Activated T-cell treated with anti-CD3 and anti-CD28 coated beads for 48 hours (primary cell): Measurements from ENCODE around the gene HMGCR.
"Not testable (repeated sequence)": the region's sequence is repeated elsewhere in the genome, so short reads cannot be mapped to it uniquely, and the experiment has no call there.

ENCODE experiments used
- DNase-seq: peaks from one replicate; pipeline ENCODE4 v3.0.0-alpha.2; 2020; ENCODE audit warnings: low read depth

Gene HMGCR

DNA sequence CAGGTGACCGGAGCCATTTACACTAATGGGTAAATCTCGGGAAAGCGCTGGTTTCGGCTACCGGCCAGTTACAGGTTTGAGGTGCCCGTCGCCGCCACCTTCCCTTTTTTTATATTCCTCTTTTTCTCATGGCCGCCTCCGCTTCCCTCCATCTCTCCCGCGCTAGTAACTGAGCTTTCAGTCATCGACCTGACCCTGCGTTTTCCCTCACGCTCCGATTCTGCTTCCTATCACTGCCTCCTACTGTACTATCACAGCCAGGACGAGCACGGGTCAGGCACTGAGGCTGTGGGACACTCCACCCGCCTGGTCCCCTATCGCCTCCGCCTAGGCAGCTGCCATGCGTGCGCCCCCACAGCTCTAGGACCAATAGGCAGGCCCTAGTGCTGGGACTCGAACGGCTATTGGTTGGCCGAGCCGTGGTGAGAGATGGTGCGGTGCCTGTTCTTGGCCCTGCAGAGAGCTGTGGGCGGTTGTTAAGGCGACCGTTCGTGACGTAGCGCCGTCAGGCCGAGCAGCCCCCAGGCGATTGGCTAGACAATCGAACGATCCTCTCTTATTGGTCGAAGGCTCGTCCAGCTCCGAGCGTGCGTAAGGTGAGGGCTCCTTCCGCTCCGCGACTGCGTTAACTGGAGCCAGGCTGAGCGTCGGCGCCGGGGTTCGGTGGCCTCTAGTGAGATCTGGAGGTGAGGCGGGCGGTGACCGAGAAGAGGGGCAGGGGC is at the start of gene HMGCR:
Gene HMGCR (plus strand): TSS at position 606 of the 722 bp plus-strand sequence. CDS start 5,386 bp downstream, outside the sequence.
- peak; percentile 94 for DNase-seq

DNA sequence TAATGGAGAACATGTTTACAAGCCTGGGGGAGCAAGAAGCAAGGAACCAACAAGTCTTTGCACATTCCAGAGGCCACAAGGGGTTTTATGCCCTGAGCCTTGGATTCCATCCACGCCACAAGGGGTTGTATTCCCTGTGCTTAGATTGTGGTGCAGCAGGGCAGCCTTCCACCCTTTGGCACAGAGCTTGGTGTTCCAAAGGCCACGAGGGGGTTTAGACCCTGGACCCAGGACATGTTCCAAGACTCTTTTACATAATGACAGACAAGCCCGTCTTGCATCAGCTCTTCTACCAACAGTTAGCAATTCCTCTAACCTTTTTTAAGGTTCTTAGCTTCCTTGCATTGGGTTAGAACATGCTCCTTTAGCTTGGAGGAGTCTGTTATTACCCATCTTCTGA is 45.2 kb upstream of the HMGCR start:
- DNase-seq: not testable (repeated sequence)

DNA sequence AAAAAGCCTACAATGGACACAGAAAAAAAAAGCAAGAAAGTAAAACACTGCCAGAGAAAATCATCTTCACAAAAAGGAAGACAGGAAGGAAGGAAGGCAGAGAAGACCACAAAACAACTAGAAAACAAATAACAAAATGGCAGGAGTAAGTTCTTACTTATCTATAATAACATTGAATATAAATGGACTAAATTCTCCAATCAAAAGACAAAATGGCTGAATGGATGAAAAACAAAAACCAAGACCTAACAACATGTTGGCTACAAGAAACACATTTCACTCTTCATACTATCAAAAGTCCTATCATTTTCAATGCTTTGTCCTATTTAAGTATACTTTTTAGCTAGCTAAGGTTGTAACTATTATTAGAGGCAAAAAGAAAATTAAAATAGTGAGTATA is 36.9 kb upstream of the HMGCR start:
- no peak for DNase-seq

DNA sequence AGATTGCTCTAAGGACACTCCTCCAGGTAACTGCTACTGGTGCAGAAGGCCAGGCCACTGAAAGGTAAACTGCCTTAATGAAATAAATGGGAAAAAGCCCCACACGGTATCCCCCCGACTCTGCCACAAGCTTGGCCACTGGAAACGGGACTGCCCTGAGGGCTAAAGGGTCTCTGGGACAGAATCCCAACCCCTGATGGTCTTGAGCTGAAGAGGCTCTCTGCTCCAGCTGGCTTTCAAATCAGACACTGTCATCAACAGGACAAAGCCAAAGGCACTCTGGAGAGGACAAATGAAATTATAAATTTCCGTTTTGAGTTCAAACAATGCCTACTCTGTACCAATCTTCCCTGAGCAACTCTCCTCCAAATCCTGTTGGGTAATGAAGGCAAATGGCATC is 33.6 kb upstream of the HMGCR start:
- no peak for DNase-seq

DNA sequence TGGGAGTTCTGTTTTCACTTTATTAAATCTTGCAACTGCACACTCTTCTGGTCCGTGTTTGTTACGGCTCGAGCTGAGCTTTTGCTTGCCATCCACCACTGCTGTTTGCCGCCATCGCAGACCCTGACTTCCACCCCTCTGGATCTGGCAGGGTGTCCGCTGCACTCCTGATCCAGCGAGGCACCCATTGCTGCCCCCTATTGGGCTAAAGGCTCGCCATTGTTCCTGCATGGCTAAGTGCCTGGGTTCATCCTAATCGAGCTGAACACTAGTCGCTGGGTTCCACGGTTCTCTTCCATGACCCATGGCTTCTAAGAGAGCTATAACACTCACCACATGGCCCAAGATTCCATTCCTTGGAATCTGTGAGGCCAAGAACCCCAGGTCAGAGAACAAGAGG is 32.5 kb upstream of the HMGCR start:
- DNase-seq: not testable (repeated sequence)

DNA sequence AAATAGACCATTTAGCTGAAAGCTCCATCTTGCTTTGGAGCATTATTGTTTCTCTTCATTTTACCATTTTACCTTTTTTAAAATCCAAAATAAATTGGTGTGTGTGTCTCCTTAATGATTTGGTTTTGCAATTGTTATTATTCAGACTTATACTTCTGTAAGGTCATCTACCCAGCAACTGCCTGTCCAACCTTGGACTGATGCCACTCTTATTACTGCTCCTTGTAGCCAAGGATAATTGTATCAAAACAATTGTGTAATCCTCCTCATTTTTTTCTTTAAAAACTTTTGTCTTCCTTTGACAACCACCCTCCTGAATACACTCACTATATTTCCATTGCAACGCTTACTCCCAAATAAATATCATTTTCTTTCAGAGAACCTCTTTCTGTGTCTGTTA is 30.3 kb upstream of the HMGCR start:
- DNase-seq: no peak

DNA sequence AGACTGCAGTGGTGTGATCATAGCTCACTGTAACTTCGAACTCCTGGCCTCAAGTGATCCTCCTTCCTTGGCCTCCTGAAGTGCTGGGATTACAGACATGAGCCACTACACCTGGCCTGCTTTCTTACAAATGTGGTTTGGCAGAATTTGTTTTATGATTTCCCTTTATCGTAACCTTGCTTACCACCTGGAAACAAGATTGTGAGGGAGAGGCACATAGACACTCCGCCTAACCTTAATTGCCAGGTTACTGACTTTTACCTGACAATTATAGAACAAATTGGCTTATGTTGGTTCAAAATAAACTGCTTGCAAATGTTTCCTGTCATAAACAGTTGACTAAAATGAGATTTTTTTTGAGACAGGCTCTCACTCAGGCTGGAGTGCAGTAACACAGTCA is 26.8 kb upstream of the HMGCR start:
- no peak for DNase-seq

DNA sequence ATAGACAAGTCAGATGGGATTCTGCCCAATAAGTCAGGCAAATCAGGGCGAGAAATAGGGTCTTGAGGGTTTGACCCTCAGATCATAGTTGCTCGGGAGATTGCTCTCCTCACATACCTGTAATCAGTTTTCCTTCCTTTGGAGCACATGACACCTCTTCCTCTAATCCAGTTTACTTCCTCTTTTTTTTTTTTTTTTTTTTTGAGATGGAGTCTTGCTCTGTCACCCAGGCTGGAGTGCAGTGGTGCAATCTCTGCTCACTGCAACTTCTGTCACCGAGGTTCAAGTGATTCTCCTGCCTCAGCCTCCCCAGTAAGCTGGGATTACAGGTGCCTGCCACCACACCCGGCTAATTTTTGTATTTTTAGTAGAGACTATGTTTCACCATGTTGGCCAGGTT is 17.9 kb upstream of the HMGCR start:
- DNase-seq: not testable (repeated sequence)

DNA sequence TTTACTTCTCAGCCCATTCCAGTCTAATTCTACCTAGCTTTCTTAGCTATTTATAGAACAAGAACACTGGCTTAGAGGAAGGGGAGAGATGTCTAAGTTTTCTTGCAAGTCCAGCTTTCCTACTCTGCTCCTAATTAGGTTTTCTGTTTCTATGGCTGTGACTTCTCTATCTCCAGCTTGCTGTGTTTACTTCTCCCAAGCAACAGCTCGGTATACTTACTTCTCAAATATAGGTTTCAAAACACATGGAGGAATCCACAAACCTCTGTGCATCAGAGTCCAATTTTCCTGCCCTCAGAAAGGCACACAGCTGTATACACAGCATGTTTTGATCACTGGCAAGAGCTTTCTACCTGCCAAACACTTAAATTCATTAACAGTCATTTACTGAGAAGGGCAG is 17.4 kb upstream of the HMGCR start:
- DNase-seq: no peak

DNA sequence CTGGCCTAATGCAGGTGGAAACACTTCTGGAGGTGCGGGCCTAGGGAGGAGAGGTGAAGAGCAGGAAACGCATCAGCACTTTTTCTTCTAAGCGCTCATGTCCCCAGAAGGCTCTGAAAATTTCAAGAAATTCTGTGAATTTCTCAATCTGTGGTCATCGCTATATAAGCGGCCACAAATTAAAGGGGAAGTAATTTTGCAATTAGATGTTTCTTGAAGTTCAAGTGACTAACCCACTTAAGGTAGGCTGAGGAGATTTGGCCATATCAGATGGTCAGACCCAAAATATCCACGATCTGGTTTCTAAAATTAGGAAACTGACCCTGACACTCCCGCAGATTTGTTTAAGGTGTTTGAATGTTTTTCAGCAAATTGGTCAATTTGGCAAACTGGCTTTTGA is 16.6 kb upstream of the HMGCR start:
- DNase-seq: no peak

DNA sequence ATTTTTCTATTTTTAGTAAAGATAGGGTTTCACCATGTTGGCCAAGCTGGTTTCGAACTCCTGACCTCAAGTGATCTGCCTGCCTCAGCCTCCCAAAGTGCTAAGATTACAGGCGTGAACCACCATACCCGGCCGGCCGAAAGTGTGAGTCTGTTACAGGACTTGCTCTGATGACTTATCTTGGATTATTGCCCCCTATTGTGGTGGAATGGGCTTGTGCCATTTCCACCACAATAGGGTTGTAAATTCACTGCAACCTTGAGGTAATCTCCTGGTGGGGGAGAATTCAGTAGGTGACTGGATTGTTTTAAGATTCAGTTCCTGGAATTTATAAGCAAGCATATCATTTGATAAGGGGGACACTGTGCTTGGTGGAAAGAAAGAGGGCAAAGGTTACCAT is 15.0 kb upstream of the HMGCR start:
- DNase-seq: no peak

DNA sequence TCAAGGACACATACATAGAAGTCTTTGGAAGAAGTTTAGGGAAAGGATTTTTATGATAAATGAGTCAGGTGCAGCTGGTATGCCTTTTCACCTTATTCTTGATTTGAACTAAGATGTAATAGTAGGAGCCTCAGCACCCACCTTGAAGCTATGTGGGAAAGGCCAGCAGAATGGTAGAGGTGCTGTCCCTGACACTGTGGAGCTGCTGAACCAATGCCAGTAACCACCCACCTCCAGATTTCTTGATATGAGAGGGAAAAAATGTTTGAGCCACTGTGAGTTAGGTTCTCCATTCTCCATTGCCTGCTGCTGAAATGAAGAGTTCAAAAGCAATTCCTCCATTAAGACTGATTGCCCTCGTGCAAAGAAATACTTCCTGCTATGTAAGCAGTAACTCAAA is 12.2 kb upstream of the HMGCR start:
- DNase-seq: peak; percentile 44

DNA sequence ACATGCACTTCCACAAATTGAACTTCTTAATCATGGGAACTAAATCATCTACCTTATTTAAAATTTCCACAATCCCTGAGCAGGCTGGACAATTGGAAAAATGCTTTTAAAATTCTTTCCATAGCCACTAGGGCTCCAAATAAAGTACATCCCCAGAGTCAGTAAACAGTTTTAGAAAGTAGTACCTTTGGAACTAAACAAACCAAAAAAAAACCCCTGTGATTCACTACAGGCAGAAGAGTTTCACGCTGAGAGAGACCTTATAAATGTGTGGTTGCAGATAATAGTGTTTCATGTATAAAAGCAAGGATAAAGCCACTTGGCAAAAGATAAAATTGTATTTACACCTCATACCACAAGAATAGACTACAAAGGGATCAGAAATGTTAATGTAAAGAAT is 11.8 kb upstream of the HMGCR start:
- no peak for DNase-seq

DNA sequence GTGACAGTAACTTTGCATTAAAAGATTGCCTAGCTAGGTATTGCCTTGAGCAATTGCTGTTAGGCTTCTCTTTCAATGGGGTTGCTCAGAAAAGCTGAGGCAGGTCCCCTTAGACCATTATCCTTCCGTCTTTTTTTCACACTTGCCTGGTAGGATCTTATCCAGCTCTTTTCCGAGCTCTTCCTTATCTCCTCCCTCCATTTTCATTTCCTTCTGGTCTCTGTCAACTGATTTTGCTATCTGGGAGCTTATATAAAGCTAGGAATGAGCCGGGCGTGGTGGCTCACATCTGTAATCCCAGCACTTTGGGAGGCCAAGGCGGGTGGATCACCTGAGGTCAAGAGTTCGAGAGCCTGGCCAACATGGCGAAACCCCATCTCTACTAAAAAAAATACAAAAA is 6.6 kb upstream of the HMGCR start:
- no peak for DNase-seq

DNA sequence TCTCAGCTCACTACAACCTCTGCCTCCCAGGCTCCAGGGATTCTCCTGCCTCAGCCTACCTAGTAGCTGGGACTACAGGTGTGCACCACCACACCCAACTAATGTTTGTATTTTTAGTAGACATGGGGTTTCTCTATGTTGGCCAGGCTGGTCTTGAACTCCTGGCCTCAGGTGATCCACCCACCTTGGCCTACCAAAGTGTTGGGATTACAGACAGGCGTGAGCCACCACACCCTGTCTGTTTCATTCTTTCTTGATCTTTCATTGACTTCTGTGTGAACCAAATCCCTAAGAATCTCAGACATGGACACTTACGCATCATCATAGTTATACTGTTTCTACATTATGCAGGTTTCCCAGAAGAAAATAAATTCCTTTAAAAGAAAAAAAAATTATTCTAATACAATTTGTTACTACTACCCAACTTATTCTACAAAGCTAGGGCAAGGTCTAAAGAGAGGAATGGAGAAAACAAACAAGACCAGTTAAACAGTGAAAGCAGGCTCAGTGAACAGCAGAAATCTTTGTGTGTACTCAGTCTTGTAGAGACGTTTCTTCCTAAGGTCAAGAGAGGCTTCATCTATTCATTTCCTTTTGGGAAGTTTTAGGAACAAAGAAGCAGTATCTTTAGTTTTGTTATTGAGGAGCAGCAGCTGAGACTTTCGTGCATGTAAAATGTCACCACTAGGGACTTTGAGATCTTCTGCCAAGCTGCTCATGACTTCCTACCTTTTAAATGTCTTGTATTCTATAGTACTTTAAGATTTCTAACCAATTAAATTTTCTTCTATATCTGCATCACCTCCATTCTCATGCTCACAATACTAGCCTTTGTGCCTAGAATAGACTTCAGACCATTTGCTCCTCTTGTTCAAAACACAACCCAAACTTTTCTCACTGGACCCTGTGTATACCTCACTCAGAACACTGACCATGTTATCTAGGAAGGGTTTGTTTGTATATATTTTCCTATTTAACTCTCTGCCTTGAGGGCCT is 5.6 kb upstream of the HMGCR start:
- DNase-seq: no peak

DNA sequence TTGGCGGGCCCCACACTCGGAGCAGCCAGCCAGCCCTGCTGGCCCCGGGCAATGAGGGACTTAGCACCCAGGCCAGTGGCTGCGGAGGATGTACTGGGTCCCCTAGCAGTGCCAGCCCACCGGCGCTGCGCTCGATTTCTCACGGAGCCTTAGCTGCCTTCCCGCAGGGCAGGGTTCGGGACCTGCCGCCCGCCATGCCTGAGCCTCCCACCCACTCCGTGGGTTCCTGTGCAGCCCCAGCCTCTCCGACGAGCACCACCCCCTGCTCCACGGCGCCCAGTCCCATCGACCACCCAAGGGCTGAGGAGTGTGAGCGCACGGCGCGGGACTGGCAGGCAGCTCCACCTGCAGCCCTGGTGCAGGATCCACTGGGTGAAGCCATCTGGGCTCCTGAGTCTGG is 3.3 kb upstream of the HMGCR start:
- not testable (repeated sequence) for DNase-seq

DNA sequence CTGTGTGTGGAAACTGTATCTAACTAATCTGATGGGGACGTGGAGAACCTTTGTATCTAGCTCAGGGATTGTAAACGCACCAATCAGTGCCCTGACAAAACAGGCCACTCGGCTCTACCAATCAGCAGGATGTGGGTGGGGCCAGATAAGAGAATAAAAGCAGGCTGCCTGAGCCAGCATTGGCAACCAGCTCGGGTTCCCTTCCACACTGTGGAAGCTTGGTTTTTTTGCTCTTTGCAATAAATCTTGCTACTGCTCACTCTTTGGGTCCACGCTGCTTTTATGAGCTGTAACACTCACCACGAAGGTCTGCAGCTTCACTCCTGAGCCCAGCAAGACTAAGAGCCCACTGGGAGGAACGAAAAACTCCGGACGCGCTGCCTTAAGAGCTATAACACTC is 2.6 kb upstream of the HMGCR start:
- not testable (repeated sequence) for DNase-seq

DNA sequence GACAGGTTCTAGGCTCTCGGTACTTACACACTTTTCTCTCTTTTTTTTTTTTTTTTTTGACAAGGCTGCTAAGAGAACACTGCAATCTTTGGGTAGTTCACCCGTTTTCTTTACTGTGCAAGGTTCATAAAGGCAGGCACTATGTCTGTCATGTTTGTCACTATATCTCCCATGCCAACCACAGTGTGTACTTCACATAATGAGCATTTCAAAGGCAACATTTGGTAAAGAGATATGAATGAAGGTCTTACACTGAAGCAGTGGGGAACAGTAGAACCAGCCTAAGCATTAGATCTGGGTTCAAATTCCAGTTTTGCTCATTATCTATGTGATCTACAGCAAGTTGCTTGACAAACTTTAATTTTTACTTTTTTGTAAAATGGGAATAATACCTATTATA is 1.5 kb upstream of the HMGCR start:
- DNase-seq: no peak

DNA sequence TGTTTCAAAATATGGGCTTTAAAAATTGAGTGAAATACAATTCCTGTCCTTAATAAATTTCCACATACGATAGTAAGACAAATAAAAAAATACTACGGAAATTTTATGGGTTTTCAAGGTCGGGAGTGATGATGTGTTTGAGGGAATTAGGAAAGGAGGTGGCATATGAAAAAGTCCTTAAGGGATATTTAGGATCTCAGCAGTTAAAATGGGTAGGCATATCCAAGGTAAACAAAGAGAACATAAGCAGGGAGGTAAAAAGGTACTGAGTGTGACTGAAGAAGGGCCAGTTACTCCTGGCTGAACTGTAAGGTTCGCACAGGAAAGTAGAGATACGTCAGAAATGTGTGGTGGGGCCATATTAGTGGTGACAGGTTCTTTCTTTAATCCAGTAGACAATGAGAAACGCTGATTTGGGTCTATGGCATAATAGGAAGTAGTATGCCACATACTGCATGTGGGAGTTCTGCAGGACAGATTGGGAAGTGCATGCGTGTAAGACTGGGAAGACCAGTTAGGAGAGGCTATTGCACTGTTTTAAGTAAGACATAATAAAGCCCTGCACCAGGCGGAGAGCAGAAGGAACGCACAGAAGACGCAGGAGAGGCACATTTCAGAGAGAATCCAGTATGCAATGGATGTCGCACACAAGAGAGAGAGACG is 937 bp upstream of the HMGCR start:
- DNase-seq: no peak

DNA sequence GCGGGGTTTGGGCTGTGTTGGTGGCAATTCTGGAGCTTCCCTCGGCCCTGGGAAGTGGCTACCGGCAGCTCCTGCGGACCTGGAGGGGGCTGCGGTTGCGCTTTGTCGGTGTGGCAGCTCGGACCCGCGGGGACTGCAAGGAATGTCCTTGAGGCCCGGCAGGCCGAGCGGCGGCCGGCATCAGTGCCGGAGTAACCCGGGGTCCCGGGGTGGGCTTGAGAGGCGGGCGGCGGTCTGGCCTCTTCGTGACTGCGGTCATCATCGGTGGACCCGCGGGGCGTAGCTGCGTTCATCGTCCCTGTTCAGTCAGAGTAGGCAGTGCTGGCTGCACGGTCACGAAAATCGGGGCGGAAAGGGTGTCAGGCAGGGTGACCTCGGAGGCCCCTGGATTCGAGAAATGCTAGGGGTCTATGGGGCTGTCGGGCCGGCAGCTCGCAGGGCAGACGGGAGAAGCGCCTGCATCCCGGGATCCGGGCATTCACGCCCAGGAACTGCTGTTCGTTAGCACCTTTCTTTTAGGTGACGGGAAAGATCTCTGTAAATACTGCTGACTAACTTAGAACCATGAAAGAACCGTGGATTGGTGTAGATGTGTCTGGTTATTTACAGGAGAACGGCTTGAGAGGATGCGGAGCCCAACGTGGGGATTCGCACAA is 474 bp downstream of the HMGCR start:
- DNase-seq: no peak

DNA sequence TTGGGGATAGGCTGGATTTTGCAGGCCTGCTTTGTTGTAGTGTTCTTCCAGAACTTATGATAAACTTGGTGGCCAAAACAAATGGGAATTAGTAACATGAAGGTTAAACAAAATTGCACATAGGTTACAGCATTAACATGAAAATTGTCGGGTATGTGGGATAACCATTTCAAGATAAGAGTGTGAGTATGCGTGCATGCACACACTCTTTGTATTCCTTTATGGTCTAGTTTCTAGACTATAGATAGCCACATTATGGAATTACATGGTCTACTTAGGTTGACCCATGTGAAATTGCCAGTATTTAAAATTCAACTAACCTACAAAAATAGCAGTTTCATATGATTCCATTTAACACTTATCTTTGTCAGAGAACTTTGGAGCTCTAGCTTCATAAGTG is 1.4 kb downstream of the HMGCR start:
- no peak for DNase-seq
